GM12878 (cell line): Measurements from ENCODE around the gene KRTAP4-6. TPM values are rescaled to one million over a fixed set of nuclear protein-coding genes. Genes with fewer than 3 reads are reported as not detected.
"Not testable (repeated sequence)": the region's sequence is repeated elsewhere in the genome, so short reads cannot be mapped to it uniquely, and the experiment has no call there.

ENCODE experiments used
- ATAC-seq: fragments of 200-7000 bp; cut with Tn5 transposase; 3 replicates; pipeline ENCODE4 v1.9.1; 2020; ENCODE audit warnings: mild to moderate bottlenecking, moderate library complexity
- BruUV-seq: library from RNA; stranded (reverse); fragments of 400-500 nt; replicated peaks from 2 replicates; lab custom pipeline; 2021; lab: Mats Ljungman, UMichigan
- CTCF ChIA-PET: fragments of 300-600 bp; sonication (Branson Sonifier 250); formaldehyde crosslinking; extraction: SDS; loops from one replicate; lab custom pipeline; 2021; ENCODE audit warnings: inconsistent platforms; lab: Yijun Ruan, JAX
- POLR2A ChIA-PET: fragments of 350-600 bp; formaldehyde crosslinking; extraction: SDS; loops from one replicate; lab custom pipeline; 2021; ENCODE audit warnings: inconsistent platforms; lab: Charles Lee
- RAD21 ChIA-PET: fragments of 300-600 bp; sonication (Branson Sonifier 250); formaldehyde crosslinking; loops from one replicate; lab custom pipeline; 2023; ENCODE audit warnings: antibody characterized with exemption; ENCODE audit not compliant: unreplicated experiment; lab: Charles Lee
- SMC1A ChIA-PET: fragments of 300-600 bp; sonication (Branson Sonifier 250); formaldehyde crosslinking; loops from one replicate; lab custom pipeline; 2023; ENCODE audit not compliant: unreplicated experiment, uncharacterized antibody; lab: Charles Lee
- DNase-seq: peaks from one replicate; pipeline ENCODE4 v3.0.0-alpha.2; 2011; ENCODE audit warnings: low read depth, low spot score
- FAIRE-seq: peaks from 3 replicates; lab custom pipeline; 2011; peaks lifted over from hg19 to GRCh38; lab: Jason Lieb, UNC
- H2AFZ ChIP-seq: 2 replicates; pipeline ENCODE4 v1.6.0; 2011; ENCODE audit warnings: low read depth, low read length, control low read depth; ENCODE audit not compliant: control insufficient read depth
- H3K27ac ChIP-seq: 2 replicates; pipeline ENCODE4 v1.5.1; 2011; ENCODE audit warnings: control low read depth; ENCODE audit not compliant: control insufficient read depth, insufficient read depth
- H3K27me3 ChIP-seq, 2 experiments: replicated peaks in 1 of 2; 2 replicates each; pipeline versions ENCODE4 v1.6.0 to v1.6.1; 2011; ENCODE audit warnings: low read length in 1 of 2; ENCODE audit not compliant: control insufficient read depth in 2 of 2, insufficient read depth in 2 of 2
- H3K36me3 ChIP-seq, 2 experiments: 2 replicates each; pipeline ENCODE4 v1.5.1; 2011; ENCODE audit warnings: low read length in 1 of 2; ENCODE audit not compliant: control insufficient read depth in 2 of 2, insufficient read depth in 2 of 2
- H3K4me1 ChIP-seq: 2 replicates; pipeline ENCODE4 v1.6.1; 2011; ENCODE audit warnings: mild to moderate bottlenecking, low read length, moderate library complexity, mixed read lengths; ENCODE audit not compliant: control insufficient read depth, insufficient read depth
- H3K4me2 ChIP-seq: 2 replicates; pipeline ENCODE4 v1.6.0; 2011; ENCODE audit warnings: control low read depth; ENCODE audit not compliant: control insufficient read depth, insufficient read depth
- H3K4me3 ChIP-seq: fragments of 200-600 bp; sonication (generic); 2 replicates; pipeline ENCODE4 v1.5.1; 2016
- H3K79me2 ChIP-seq: 2 replicates; pipeline ENCODE4 v1.6.0; 2011; ENCODE audit warnings: low read length; ENCODE audit not compliant: control insufficient read depth, insufficient read depth
- H3K9ac ChIP-seq: 2 replicates; pipeline ENCODE4 v1.8.0; 2011; ENCODE audit warnings: low read length, control low read depth, mixed read lengths; ENCODE audit not compliant: control insufficient read depth, insufficient read depth
- H3K9me3 ChIP-seq: replicated peaks from 3 replicates; pipeline ENCODE4 v1.5.1; 2011; ENCODE audit warnings: mild to moderate bottlenecking, low read length; ENCODE audit not compliant: control insufficient read depth, insufficient read depth
- H4K20me1 ChIP-seq: 2 replicates; pipeline ENCODE4 v1.6.0; 2011; ENCODE audit not compliant: control insufficient read depth, insufficient read depth
- ASH2L ChIP-seq: fragments of 300-600, 200-600 bp; sonication (generic); IDR thresholded peaks from 2 replicates; pipeline ENCODE4 v1.6.1; 2017; ENCODE audit warnings: low read depth, mild to moderate bottlenecking, borderline replicate concordance
- BMI1 ChIP-seq: fragments of 450-650 bp; IDR thresholded peaks from 2 replicates; pipeline ENCODE4 v1.6.1; 2016; ENCODE audit warnings: mild to moderate bottlenecking, moderate library complexity, borderline replicate concordance
- CTCF ChIP-seq, 3 experiments: IDR thresholded peaks in 2 of 3; conservative IDR thresholded peaks in 1 of 3; 2 replicates each; pipeline ENCODE4 v1.5.1; 2011; ENCODE audit warnings: low read depth in 3 of 3, low read length in 3 of 3, mild to moderate bottlenecking in 3 of 3, control low read depth in 2 of 3, moderate library complexity in 2 of 3, inconsistent platforms in 1 of 3, mixed read lengths in 1 of 3; ENCODE audit not compliant: control insufficient read depth in 2 of 3, insufficient read depth in 1 of 3; ENCODE audit errors: extremely low read depth in 1 of 3
- E2F8 ChIP-seq: fragments of 450-650 bp; IDR thresholded peaks from 2 replicates; pipeline ENCODE4 v1.6.1; 2018; ENCODE audit warnings: mild to moderate bottlenecking, low read depth, moderate library complexity; ENCODE audit not compliant: partially characterized antibody
- MEF2A ChIP-seq: IDR thresholded peaks from 2 replicates; pipeline ENCODE4 v1.6.1; 2011; ENCODE audit warnings: low read depth, mild to moderate bottlenecking, low read length, moderate library complexity; ENCODE audit not compliant: insufficient read depth
- MYC ChIP-seq: IDR thresholded peaks from 2 replicates; pipeline ENCODE4 v1.6.1; 2011; ENCODE audit warnings: mild to moderate bottlenecking, low read length, moderate library complexity, inconsistent platforms; ENCODE audit not compliant: insufficient read depth, insufficient replicate concordance, insufficient read length, severe bottlenecking
- NFIC ChIP-seq: IDR thresholded peaks from 2 replicates; pipeline ENCODE4 v1.6.1; 2012; ENCODE audit warnings: low read depth, mild to moderate bottlenecking, inconsistent platforms, low read length, moderate library complexity
- SRF ChIP-seq, 2 experiments: IDR thresholded peaks; 2 replicates each; pipeline ENCODE4 v1.6.1; 2011; ENCODE audit warnings: low read depth in 2 of 2, low read length in 2 of 2, mild to moderate bottlenecking in 1 of 2, moderate library complexity in 1 of 2
- USF2 ChIP-seq: IDR thresholded peaks from 2 replicates; pipeline ENCODE4 v1.6.1; 2011; ENCODE audit warnings: low read depth, low read length, improper control_type of control experiment, borderline replicate concordance
- WGBS: methylation state at CpG from one replicate; pipeline ENCODE4 v1.1.6; 2016; ENCODE audit warnings: low lambda C conversion rate; ENCODE audit not compliant: insufficient replicate concordance, insufficient coverage; ENCODE audit errors: missing lambda C conversion rate; 5-methylcytosine and 5-hydroxymethylcytosine counted together
- in situ Hi-C: fragments of 300-500 bp; cut with MboI; formaldehyde crosslinking; loops from 9 replicates; pipeline ENCODE4 v1.14.3; 2018; ENCODE audit warnings: mixed read lengths
- intact Hi-C: fragments of 100-400 bp; cut with micrococcal nuclease; formaldehyde crosslinking; loops from one replicate; pipeline ENCODE4 v1.14.2; 2022; ENCODE audit not compliant: unreplicated experiment
- polyA plus RNA-seq, 11 experiments: library from polyadenylated mRNA; depleted of rRNA in 4 of 11; unstranded in 6 of 11; stranded (reverse) in 5 of 11; fragments of >200 nt; fragmentation: Nextera tagmentation in 4 of 11; fragmentation: Illumina TruSeq in 1 of 11; extraction: Ambion mirVana in 4 of 11; extraction: Trizol in 1 of 11; gene quantifications; 1 replicate in 1 of 11; 2 replicates in 10 of 11; pipeline versions ENCODE4 v1.2.1 to v1.2.3, GENCODE V29; 2011 to 2016; ENCODE audit warnings: inconsistent platforms in 2 of 11, missing spikeins in 2 of 11, low read depth in 1 of 11
- total RNA-seq, 4 experiments: library from RNA; depleted of rRNA in 3 of 4; stranded (reverse); fragments of >200 nt in 3 of 4; fragmentation: Illumina TruSeq in 1 of 4; extraction: Trizol in 1 of 4; gene quantifications; 2 replicates each; pipeline versions ENCODE4 v1.2.1 to v1.2.3, GENCODE V29; 2013 to 2021

Gene KRTAP4-6
- total and polyA plus RNA-seq, 10 of the 15 experiments (the other 5 are each of a cell fraction or from before 2014, with no cell fraction given): not detected

- POLR2A ChIA-PET, SMC1A ChIA-PET, H3K27ac ChIP-seq, H3K4me3 ChIP-seq, H3K79me2 ChIP-seq, RAD21 ChIA-PET, BruUV-seq, H3K36me3 ChIP-seq, H4K20me1 ChIP-seq, H3K4me1 ChIP-seq, H3K9me3 ChIP-seq, H3K27me3 ChIP-seq, intact Hi-C loops, H3K9ac ChIP-seq, H3K4me2 ChIP-seq, ATAC-seq, FAIRE-seq, H2AFZ ChIP-seq, CTCF ChIA-PET, DNase-seq, in situ Hi-C loops: not testable (repeated sequence)
- WGBS: 14% methylated on average over 12 of the region's 12 CpGs
Measured at GRCh38 chr17:41139865-41140264, 479 bp downstream of the KRTAP4-6 start.

GRCh38 chr17:41133880-41134735 lies 6.2 kb downstream of the KRTAP4-6 start:
- Histone ChIP-seq H3K27me3 (no peaks in the 10 kb centered on the region), H3K27ac (no peak overlapping the region), H3K9me3 (no peaks in the 10 kb centered on the region), H4K20me1 (no peaks in the 10 kb centered on the region), H3K36me3 (no peaks in the 10 kb centered on the region), H3K4me1 (no peaks in the 10 kb centered on the region), H3K4me2 (no peak overlapping the region), H3K79me2 (no peaks in the 10 kb centered on the region), H2AFZ (no peak overlapping the region), H3K9ac (no peak overlapping the region), H3K4me3 (no peak overlapping the region)
- DNase-seq: no peak
- in situ Hi-C loops: no loop called here
- RAD21 ChIA-PET: no interaction called here
- POLR2A ChIA-PET: no interaction called here
- no TSS peak for BruUV-seq
- CTCF ChIA-PET: no interaction called here
- WGBS: 0% methylated on average over 2 of the region's 2 CpGs
- ATAC-seq: no peak
- SMC1A ChIA-PET: no interaction called here
- no peak for FAIRE-seq
- intact Hi-C loops: no loop called here
- TF ChIP-seq MEF2A: no peak
- no peak for TF ChIP-seq USF2
- TF ChIP-seq CTCF (IDR thresholded peaks at IDR 0.05 in 2 of 3, conservative IDR thresholded peaks at IDR 0.05 in 1 of 3; ENCODE audit: control insufficient read depth in 2 of 3, extremely low read depth in 1 of 3, insufficient read depth in 1 of 3, low read depth in 3 of 3, low read length in 3 of 3): no peak
- TF ChIP-seq ASH2L: no peak
- no peak for TF ChIP-seq E2F8
- TF ChIP-seq BMI1: no peak
- TF ChIP-seq NFIC: no peak
- TF ChIP-seq MYC: no peak
- TF ChIP-seq SRF (IDR thresholded peaks at IDR 0.05; ENCODE audit: low read depth in 2 of 2, low read length in 2 of 2): no peak
